Ishikawa (cell line): ENCODE data around the gene HPSE.

Source experiments
- CEBPB ChIP-seq: IDR thresholded peaks from 2 replicates; pipeline ENCODE4 v1.6.1; 2012
- CREB1 ChIP-seq: IDR thresholded peaks from 2 replicates; pipeline ENCODE4 v1.6.1; 2012; ENCODE audit warnings: low read depth
- EGR1 ChIP-seq: IDR thresholded peaks from 2 replicates; pipeline ENCODE4 v1.6.1; 2012
- EP300 ChIP-seq: IDR thresholded peaks from 2 replicates; pipeline ENCODE4 v1.6.1; 2012; ENCODE audit warnings: borderline replicate concordance
- FOXM1 ChIP-seq: IDR thresholded peaks from 2 replicates; pipeline ENCODE4 v1.6.1; 2012; ENCODE audit warnings: low read depth, borderline replicate concordance
- MAX ChIP-seq: IDR thresholded peaks from 2 replicates; pipeline ENCODE4 v1.6.1; 2012
- RAD21 ChIP-seq: IDR thresholded peaks from 2 replicates; pipeline ENCODE4 v1.6.1; 2012; ENCODE audit warnings: low read depth
- TAF1 ChIP-seq: IDR thresholded peaks from 2 replicates; pipeline ENCODE4 v1.6.1; 2012; ENCODE audit warnings: low read depth, mild to moderate bottlenecking
- TCF12 ChIP-seq: IDR thresholded peaks from 2 replicates; pipeline ENCODE4 v1.6.1; 2012; ENCODE audit warnings: low read depth
- TEAD4 ChIP-seq: IDR thresholded peaks from 2 replicates; pipeline ENCODE4 v1.6.1; 2012
- USF1 ChIP-seq: IDR thresholded peaks from 2 replicates; pipeline ENCODE4 v1.6.1; 2012
- YY1 ChIP-seq: IDR thresholded peaks from 2 replicates; pipeline ENCODE4 v1.6.1; 2012; ENCODE audit warnings: low read depth
- ZBTB7A ChIP-seq: IDR thresholded peaks from 2 replicates; pipeline ENCODE4 v1.6.1; 2012; ENCODE audit warnings: low read depth
- TF ChIP-seq, protein P1 (sequence below): IDR thresholded peaks from 2 replicates; pipeline ENCODE4 v1.6.1; 2012; ENCODE audit warnings: low read depth, mild to moderate bottlenecking

GRCh38 chr4:83257811-83258210 lies 76.8 kb downstream of the HPSE start:
- TF ChIP-seq TAF1: no peak
- TF ChIP-seq USF1: no peak
- no peak for TF ChIP-seq EP300
- no peak for TF ChIP-seq CEBPB
- TF ChIP-seq ZBTB7A: no peak
- TF ChIP-seq EGR1: no peak
- no peak for TF ChIP-seq TEAD4
- TF ChIP-seq RAD21: no peak
- TF ChIP-seq YY1: no peak
- TF ChIP-seq, protein P1, sequence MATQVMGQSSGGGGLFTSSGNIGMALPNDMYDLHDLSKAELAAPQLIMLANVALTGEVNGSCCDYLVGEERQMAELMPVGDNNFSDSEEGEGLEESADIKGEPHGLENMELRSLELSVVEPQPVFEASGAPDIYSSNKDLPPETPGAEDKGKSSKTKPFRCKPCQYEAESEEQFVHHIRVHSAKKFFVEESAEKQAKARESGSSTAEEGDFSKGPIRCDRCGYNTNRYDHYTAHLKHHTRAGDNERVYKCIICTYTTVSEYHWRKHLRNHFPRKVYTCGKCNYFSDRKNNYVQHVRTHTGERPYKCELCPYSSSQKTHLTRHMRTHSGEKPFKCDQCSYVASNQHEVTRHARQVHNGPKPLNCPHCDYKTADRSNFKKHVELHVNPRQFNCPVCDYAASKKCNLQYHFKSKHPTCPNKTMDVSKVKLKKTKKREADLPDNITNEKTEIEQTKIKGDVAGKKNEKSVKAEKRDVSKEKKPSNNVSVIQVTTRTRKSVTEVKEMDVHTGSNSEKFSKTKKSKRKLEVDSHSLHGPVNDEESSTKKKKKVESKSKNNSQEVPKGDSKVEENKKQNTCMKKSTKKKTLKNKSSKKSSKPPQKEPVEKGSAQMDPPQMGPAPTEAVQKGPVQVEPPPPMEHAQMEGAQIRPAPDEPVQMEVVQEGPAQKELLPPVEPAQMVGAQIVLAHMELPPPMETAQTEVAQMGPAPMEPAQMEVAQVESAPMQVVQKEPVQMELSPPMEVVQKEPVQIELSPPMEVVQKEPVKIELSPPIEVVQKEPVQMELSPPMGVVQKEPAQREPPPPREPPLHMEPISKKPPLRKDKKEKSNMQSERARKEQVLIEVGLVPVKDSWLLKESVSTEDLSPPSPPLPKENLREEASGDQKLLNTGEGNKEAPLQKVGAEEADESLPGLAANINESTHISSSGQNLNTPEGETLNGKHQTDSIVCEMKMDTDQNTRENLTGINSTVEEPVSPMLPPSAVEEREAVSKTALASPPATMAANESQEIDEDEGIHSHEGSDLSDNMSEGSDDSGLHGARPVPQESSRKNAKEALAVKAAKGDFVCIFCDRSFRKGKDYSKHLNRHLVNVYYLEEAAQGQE: no peak
- TF ChIP-seq MAX: no peak
- no peak for TF ChIP-seq TCF12
- no peak for TF ChIP-seq CREB1
- TF ChIP-seq FOXM1: no peak
